Common myeloid progenitor, CD34-positive (primary cell): ENCODE data around the gene SPDYE16.
"Not testable (repeated sequence)": the region's sequence is repeated elsewhere in the genome, so short reads cannot be mapped to it uniquely, and the experiment has no call there.

Source experiments
- CTCF ChIA-PET: fragments of 350-600 bp; sonication (Branson Sonifier 250); formaldehyde crosslinking; loops from one replicate; lab custom pipeline; 2021; ENCODE audit warnings: antibody characterized with exemption; lab: Charles Lee
- POLR2A ChIA-PET: fragments of 350-600 bp; sonication (Branson Sonifier 250); formaldehyde crosslinking; loops from one replicate; lab custom pipeline; 2021; ENCODE audit warnings: antibody characterized with exemption; lab: Charles Lee
- DNase-seq, 3 donors: peaks; one replicate each; pipeline versions ENCODE4 v3.0.0 to v3.0.0-alpha.2; 2013
- H3K27ac ChIP-seq, 2 experiments: 1 replicate in 1 of 2; 2 replicates in 1 of 2; pipeline ENCODE4 v1.7.0; 2013; ENCODE audit warnings: inconsistent platforms in 2 of 2, low read length in 2 of 2, mild to moderate bottlenecking in 2 of 2, low read depth in 1 of 2, moderate library complexity in 1 of 2; ENCODE audit not compliant: severe bottlenecking in 2 of 2, insufficient read depth in 1 of 2, poor library complexity in 1 of 2
- H3K27me3 ChIP-seq, 5 experiments: replicated peaks in 2 of 5; 1 replicate in 3 of 5; 2 replicates in 2 of 5; pipeline versions ENCODE4 v1.6.1 to v1.7.0; 2013; ENCODE audit warnings: low read length in 4 of 5, mild to moderate bottlenecking in 2 of 5, moderate library complexity in 2 of 5, inconsistent platforms in 1 of 5; ENCODE audit not compliant: insufficient read depth in 5 of 5, control insufficient read depth in 4 of 5
- H3K36me3 ChIP-seq, 4 experiments: 1 replicate in 2 of 4; 2 replicates in 2 of 4; pipeline versions ENCODE4 v1.6.1 to v1.7.0; 2013; ENCODE audit warnings: low read length in 3 of 4, control low read depth in 1 of 4, mild to moderate bottlenecking in 1 of 4; ENCODE audit not compliant: control insufficient read depth in 4 of 4, insufficient read depth in 4 of 4
- H3K4me1 ChIP-seq, 4 experiments: 1 replicate in 3 of 4; 2 replicates in 1 of 4; pipeline versions ENCODE4 v1.6.1 to v1.7.1; 2013; ENCODE audit warnings: low read length in 3 of 4, mild to moderate bottlenecking in 3 of 4, control low read depth in 1 of 4, inconsistent platforms in 1 of 4, moderate library complexity in 1 of 4; ENCODE audit not compliant: control insufficient read depth in 4 of 4, insufficient read depth in 4 of 4; ENCODE audit errors: control extremely low read depth in 1 of 4
- H3K4me3 ChIP-seq, 7 experiments: 1 replicate in 4 of 7; 2 replicates in 3 of 7; pipeline versions ENCODE4 v1.5.1 to v1.7.0; 2013; ENCODE audit warnings: mild to moderate bottlenecking in 7 of 7, low read length in 6 of 7, moderate library complexity in 6 of 7, inconsistent platforms in 2 of 7, low read depth in 2 of 7, control low read depth in 1 of 7; ENCODE audit not compliant: insufficient read depth in 4 of 7, control insufficient read depth in 1 of 7; ENCODE audit errors: extremely low read depth in 1 of 7
- H3K9me3 ChIP-seq, 5 experiments: 1 replicate in 4 of 5; 2 replicates in 1 of 5; pipeline versions ENCODE4 v1.6.1 to v1.7.1; 2013; ENCODE audit warnings: low read length in 4 of 5, mild to moderate bottlenecking in 2 of 5, inconsistent platforms in 1 of 5, low read depth in 1 of 5, moderate library complexity in 1 of 5; ENCODE audit not compliant: control insufficient read depth in 4 of 5, insufficient read depth in 2 of 5; ENCODE audit errors: control extremely low read depth in 1 of 5
- WGBS: methylation state at CpG from one replicate; pipeline ENCODE4 v1.1.5; 2013; ENCODE audit not compliant: insufficient coverage; 5-methylcytosine and 5-hydroxymethylcytosine counted together

SPDYE16 gene

DNA sequence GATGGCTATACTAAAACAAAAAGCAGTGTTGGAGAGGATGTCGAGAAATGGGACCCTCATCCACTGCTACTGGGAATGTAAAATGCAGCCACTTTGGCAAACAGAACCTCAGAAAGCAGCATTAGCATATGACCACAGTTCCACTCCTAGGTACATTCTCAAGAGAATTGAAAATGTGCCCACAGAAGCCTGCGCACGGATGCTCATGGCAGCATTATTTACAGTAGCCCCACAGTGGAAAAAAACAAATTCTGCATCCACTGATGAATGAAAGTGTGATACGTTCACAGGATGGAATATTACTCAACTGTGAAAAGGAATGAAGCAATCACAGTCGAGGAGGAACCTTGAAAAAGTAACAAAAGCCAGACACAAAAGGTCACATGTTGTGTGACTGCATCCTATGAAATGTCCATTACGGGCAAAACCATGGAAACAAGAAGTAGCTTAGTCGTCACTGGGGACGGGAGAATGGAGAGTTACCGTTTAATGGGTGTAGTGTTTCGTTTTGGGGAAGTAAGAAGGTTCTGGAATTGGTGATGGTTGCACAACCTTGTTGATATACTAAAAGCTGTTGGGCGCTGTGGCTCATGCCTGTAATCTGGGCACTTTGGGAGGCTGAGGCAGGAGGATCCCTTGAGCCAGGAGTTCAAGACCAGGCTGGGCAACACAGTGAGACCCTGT is 35.2 kb downstream of the SPDYE16 start:
- DNase-seq = peak in 2 of 3 donors; percentile 19 to 38
- 96% methylated on average over 8 of the region's 11 CpGs for WGBS
- Histone ChIP-seq H3K9me3 (no peaks in the 10 kb centered on the region), H3K36me3 (peaks cover 0 to 19% (median 7%) of the 10 kb centered on the region in 4 experiments), H3K27ac (no peak overlapping the region), H3K4me1 (peaks cover 0 to 6% (median 5%) of the 10 kb centered on the region in 4 experiments), H3K4me3 (no peak overlapping the region), H3K27me3 (no peaks in the 10 kb centered on the region)
- POLR2A ChIA-PET = no interaction called here
- CTCF ChIA-PET = no interaction called here

DNA sequence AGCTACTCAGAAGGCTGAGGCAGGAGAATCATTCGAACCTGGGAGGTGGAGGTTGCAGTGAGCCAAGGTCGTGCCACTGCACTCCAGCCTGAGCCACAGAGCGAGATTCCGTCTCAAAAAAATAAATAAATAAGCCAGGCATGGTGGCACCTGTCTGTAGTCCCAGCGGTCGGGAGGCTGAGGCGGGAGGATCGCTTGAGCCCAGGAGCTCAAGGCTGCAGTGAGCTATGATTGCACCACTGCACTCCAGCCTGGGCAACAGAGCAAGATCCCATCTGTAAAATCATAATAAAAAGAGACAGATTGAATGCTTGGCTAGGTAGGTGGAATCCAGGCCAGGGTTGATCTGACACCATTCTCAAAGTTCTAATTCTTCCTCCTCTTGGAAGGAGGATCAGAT is 36.5 kb downstream of the SPDYE16 start:
- WGBS = over 99% methylated on average over 7 of the region's 8 CpGs
- H3K4me1 ChIP-seq, POLR2A ChIA-PET, H3K27me3 ChIP-seq, H3K4me3 ChIP-seq, H3K27ac ChIP-seq, CTCF ChIA-PET, H3K9me3 ChIP-seq, DNase-seq: not testable (repeated sequence)
- H3K36me3 ChIP-seq = peaks cover 0 to 19% (median 7%) of the 10 kb centered on the region in 4 experiments

DNA sequence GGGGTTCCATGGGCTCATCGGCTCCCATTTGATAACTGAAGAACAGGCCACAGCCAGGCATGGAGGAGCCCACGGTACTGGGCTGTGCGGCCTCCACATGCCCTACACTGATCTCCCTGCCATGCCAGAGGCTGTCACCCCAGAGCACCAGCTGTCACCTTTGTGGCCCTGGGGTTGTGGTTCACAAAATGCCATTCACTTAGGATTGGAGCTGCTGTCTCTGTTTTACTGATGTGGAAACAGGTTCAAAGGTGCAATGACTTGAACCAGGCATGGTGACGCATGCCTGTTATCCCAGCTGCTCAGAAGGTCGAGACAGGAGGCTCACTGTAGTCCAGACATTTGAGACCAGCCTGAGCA is 37.0 kb downstream of the SPDYE16 start:
- H3K9me3 ChIP-seq = no peaks in the 10 kb centered on the region
- no peaks in the 10 kb centered on the region for H3K27me3 ChIP-seq
- peaks cover 0 to 19% (median 7%) of the 10 kb centered on the region in 4 experiments for H3K36me3 ChIP-seq
- DNase-seq = no peak
- H3K27ac ChIP-seq = no peak overlapping the region
- ChIA-PET POLR2A (no interaction called here), CTCF (no interaction called here)
- WGBS = 93% methylated on average over 4 of the region's 5 CpGs
- H3K4me1 ChIP-seq = peaks cover 0 to 6% (median 5%) of the 10 kb centered on the region in 4 experiments
- no peak overlapping the region for H3K4me3 ChIP-seq

DNA sequence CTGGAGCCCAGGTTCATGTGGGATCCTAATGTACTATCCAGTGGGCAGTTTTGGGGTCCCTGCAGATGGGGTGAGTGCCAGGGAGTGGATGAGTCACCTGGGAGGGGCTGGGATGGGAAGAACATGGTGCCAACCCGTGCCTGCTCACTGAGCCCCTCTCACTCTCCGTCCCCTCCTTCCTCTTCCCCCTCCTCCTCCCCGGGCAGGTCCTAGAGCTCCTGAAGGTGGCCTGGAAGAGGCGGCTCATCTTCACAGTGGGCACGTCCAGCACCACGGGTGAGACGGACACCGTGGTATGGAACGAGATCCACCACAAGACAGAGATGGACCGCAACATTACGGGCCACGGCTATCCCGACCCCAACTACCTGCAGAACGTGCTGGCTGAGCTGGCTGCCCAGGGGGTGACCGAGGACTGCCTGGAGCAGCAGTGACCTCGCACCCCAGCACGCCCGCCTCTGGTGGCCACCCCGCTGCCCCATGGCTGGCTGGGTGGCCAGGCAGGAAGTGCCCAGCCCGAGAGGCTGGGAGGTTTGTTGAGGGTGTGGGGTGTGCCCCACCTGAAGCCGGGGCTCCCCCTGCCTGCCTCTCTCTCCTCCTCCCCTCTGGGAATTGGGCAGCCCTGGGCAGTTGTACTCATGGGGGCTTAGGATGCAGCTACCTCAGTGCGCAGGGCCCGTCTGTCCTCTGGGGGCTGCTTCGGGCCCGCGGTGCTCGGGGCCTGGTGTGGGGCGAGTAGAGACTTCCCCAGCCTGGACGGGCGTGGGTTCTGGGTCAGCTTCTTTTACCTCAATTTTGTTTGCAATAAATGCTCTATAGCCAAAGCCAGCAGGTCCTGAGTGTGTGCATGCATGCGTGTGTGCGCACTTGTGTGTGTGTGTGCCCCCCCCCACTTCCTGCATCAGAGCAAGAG is 37.7 kb downstream of the SPDYE16 start:
- no peak overlapping the region for H3K4me3 ChIP-seq
- ChIA-PET POLR2A (no interaction called here), CTCF (no interaction called here)
- H3K9me3 ChIP-seq = no peaks in the 10 kb centered on the region
- no peak overlapping the region for H3K27ac ChIP-seq
- H3K36me3 ChIP-seq = peaks cover 0 to 19% (median 7%) of the 10 kb centered on the region in 4 experiments
- 96% methylated on average over 23 of the region's 32 CpGs for WGBS
- DNase-seq = no peak
- H3K4me1 ChIP-seq = peaks cover 0 to 6% (median 5%) of the 10 kb centered on the region in 4 experiments
- no peaks in the 10 kb centered on the region for H3K27me3 ChIP-seq

DNA sequence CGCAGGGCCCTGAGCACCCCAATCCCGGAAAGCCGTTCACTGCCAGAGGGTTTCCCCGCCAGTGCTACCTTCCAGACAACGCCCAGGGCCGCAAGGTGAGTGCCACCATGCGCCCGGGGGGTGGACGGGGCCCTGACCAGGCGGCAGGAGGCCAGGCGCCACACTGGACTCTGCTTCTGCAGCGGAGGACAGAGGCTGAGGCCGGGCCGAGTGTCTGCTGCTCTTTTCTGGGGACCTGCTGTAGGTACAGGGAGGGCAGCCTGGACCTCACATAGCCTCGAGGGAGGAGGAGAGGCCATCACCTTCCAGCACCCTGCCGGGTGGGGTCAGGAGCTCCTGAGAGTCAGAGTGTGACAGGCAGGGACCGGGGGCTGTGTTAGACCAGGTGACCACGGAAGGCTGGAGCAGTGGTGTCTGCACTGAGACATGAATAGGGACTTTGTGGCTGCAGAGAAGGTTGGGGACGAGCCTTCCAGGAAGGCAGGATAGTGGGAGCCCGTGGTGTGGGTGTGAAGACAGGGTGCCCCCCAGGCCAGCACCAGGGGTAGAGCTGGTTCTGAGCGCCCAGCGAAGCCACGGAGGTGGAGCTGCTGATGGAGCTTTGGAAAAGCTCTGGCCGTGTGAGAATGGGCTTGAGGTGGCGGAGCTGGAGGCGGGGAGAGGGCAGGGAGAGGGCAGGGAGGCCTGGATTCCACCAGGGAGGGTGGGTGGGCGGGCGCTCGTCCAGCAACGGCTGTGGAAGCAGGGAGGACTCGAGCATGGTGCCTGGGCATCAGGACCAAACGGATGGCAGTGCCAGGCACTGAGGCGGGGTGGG is 38.5 kb downstream of the SPDYE16 start:
- WGBS = 99% methylated on average over 10 of the region's 33 CpGs
- CTCF ChIA-PET, H3K9me3 ChIP-seq, H3K4me3 ChIP-seq, H3K27ac ChIP-seq, POLR2A ChIA-PET, H3K4me1 ChIP-seq, DNase-seq, H3K27me3 ChIP-seq: not testable (repeated sequence)
- H3K36me3 ChIP-seq = peaks cover 0 to 19% (median 7%) of the 10 kb centered on the region in 4 experiments

DNA sequence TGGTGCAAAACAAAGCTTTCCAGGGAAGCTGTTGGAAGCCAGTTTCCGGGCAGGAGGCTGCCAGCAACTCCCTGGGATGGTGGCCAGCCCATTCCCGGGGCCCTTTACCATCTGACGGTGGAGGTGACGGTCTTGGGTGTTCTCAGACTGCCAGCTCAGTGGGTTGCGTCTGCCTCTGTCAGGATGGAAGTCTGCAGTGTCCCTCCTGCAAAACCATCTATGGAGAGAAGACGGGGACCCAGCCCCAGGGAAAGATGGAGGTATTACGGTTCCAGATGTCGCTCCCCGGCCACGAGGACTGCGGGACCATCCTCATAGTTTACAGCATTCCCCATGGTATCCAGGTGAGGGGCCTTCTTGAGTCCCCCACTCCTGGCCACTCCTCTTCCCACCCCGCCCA is 39.9 kb downstream of the SPDYE16 start:
- WGBS = 100% methylated on average over 3 of the region's 12 CpGs
- H3K4me1 ChIP-seq, H3K9me3 ChIP-seq, H3K27ac ChIP-seq, H3K27me3 ChIP-seq, DNase-seq, POLR2A ChIA-PET, CTCF ChIA-PET, H3K4me3 ChIP-seq: not testable (repeated sequence)
- H3K36me3 ChIP-seq = peaks cover 0 to 19% (median 7%) of the 10 kb centered on the region in 4 experiments
